Measurements from ENCODE around the gene BLVRA. TPM values are rescaled to one million over a fixed set of nuclear protein-coding genes. Genes with fewer than 3 reads are reported as not detected.

The BLVRA gene
- total RNA-seq, 1 donor from 2014 or later, result 63.4 TPM

GRCh38 chr7:43764807-43765491 is 6.5 kb downstream of the BLVRA start:
- DNase-seq, result no peak
- Mint-ChIP-seq H3K4me1 (ENCODE audit: low read depth, unreplicated experiment) (peaks cover 25% of the 10 kb centered on the region), H3K27ac (ENCODE audit: unreplicated experiment) (no peak overlapping the region), H3K27me3 (ENCODE audit: unreplicated experiment) (peaks cover 2% of the 10 kb centered on the region), H3K4me3 (ENCODE audit: unreplicated experiment) (peak overlapping the region; percentile 28), H3K9me3 (ENCODE audit: unreplicated experiment) (no peaks in the 10 kb centered on the region), H3K36me3 (ENCODE audit: unreplicated experiment) (no peaks in the 10 kb centered on the region)
- no peak for TF ChIP-seq CTCF (IDR thresholded peaks at IDR 0.05; ENCODE audit: partially characterized antibody, unreplicated experiment)

GRCh38 chr7:43766564-43766963 is 8.1 kb downstream of the BLVRA start:
- no peaks in the 10 kb centered on the region for H3K36me3 Mint-ChIP-seq (ENCODE audit: unreplicated experiment)
- no peak for TF ChIP-seq CTCF (IDR thresholded peaks at IDR 0.05; ENCODE audit: partially characterized antibody, unreplicated experiment)
- H3K4me3 Mint-ChIP-seq (ENCODE audit: unreplicated experiment), result no peak overlapping the region
- no peak for DNase-seq
- no peaks in the 10 kb centered on the region for H3K9me3 Mint-ChIP-seq (ENCODE audit: unreplicated experiment)
- peaks cover 2% of the 10 kb centered on the region for H3K27me3 Mint-ChIP-seq (ENCODE audit: unreplicated experiment)
- peaks cover 20% of the 10 kb centered on the region for H3K4me1 Mint-ChIP-seq (ENCODE audit: low read depth, unreplicated experiment)
- peak overlapping the region; percentile 52 for H3K27ac Mint-ChIP-seq (ENCODE audit: unreplicated experiment)

- Mint-ChIP-seq H3K9me3 (ENCODE audit: unreplicated experiment) (peaks cover 3% of the 10 kb centered on the region), H3K4me3 (ENCODE audit: unreplicated experiment) (no peak overlapping the region), H3K36me3 (ENCODE audit: unreplicated experiment) (no peaks in the 10 kb centered on the region), H3K4me1 (ENCODE audit: low read depth, unreplicated experiment) (peaks cover 20% of the 10 kb centered on the region), H3K27me3 (ENCODE audit: unreplicated experiment) (peaks cover 3% of the 10 kb centered on the region), H3K27ac (ENCODE audit: unreplicated experiment) (no peak overlapping the region)
- DNase-seq, result no peak
- TF ChIP-seq CTCF (IDR thresholded peaks at IDR 0.05; ENCODE audit: partially characterized antibody, unreplicated experiment), result no peak
Measured at GRCh38 chr7:43767311-43767710, 8.8 kb downstream of the BLVRA start.

GRCh38 chr7:43768201-43768886 is 9.9 kb downstream of the BLVRA start:
- no peak for DNase-seq
- Mint-ChIP-seq H3K27me3 (ENCODE audit: unreplicated experiment) (peaks cover 3% of the 10 kb centered on the region), H3K9me3 (ENCODE audit: unreplicated experiment) (peaks cover 4% of the 10 kb centered on the region), H3K27ac (ENCODE audit: unreplicated experiment) (no peak overlapping the region), H3K4me1 (ENCODE audit: low read depth, unreplicated experiment) (peaks cover 18% of the 10 kb centered on the region), H3K36me3 (ENCODE audit: unreplicated experiment) (peaks cover 7% of the 10 kb centered on the region), H3K4me3 (ENCODE audit: unreplicated experiment) (no peak overlapping the region)
- no peak for TF ChIP-seq CTCF (IDR thresholded peaks at IDR 0.05; ENCODE audit: partially characterized antibody, unreplicated experiment)

GRCh38 chr7:43768887-43769272 is 10.4 kb downstream of the BLVRA start:
- no peak overlapping the region for H3K27ac Mint-ChIP-seq (ENCODE audit: unreplicated experiment)
- no peak overlapping the region for H3K4me3 Mint-ChIP-seq (ENCODE audit: unreplicated experiment)
- TF ChIP-seq CTCF (IDR thresholded peaks at IDR 0.05; ENCODE audit: partially characterized antibody, unreplicated experiment), result no peak
- H3K27me3 Mint-ChIP-seq (ENCODE audit: unreplicated experiment), result peaks cover 3% of the 10 kb centered on the region
- peaks cover 7% of the 10 kb centered on the region for H3K36me3 Mint-ChIP-seq (ENCODE audit: unreplicated experiment)
- peaks cover 4% of the 10 kb centered on the region for H3K9me3 Mint-ChIP-seq (ENCODE audit: unreplicated experiment)
- no peak for DNase-seq
- peaks cover 16% of the 10 kb centered on the region for H3K4me1 Mint-ChIP-seq (ENCODE audit: low read depth, unreplicated experiment)
